HepG2 (cell line): ENCODE data around the gene OPALIN. TPM values are rescaled to one million over a fixed set of nuclear protein-coding genes. Genes with fewer than 3 reads are reported as not detected.

Source experiments
- ATAC-seq: fragments of 200-7000 bp; cut with Tn5 transposase; 3 replicates; pipeline ENCODE4 v1.9.1; 2020; ENCODE audit warnings: mild to moderate bottlenecking, moderate library complexity
- BruUV-seq: library from RNA; stranded (reverse); fragments of 400-500 nt; replicated peaks from 2 replicates; lab custom pipeline; 2021; lab: Mats Ljungman, UMichigan
- CTCF ChIA-PET: fragments of 300-600 bp; formaldehyde crosslinking; extraction: SDS; loops from one replicate; lab custom pipeline; 2021; ENCODE audit warnings: low total read pairs, inconsistent platforms, low intra/inter-chr PET ratio; lab: Yijun Ruan, JAX
- POLR2A ChIA-PET: fragments of 350-600 bp; sonication (Branson Sonifier 250); formaldehyde crosslinking; loops from one replicate; lab custom pipeline; 2020; ENCODE audit warnings: antibody characterized with exemption, inconsistent platforms; lab: Yijun Ruan, JAX
- DNase-seq: peaks from one replicate; pipeline ENCODE4 v3.0.0-alpha.2; 2015; ENCODE audit warnings: low spot score
- FAIRE-seq: peaks from 3 replicates; lab custom pipeline; 2011; peaks lifted over from hg19 to GRCh38; lab: Jason Lieb, UNC
- H2AFZ ChIP-seq: one replicate; pipeline ENCODE4 v1.6.1; 2011; ENCODE audit warnings: low read length, inconsistent platforms
- H3K27ac ChIP-seq: fragments of 300-600 bp; 3 replicates; pipeline ENCODE4 v1.8.0; 2011; ENCODE audit warnings: mixed run types, mild to moderate bottlenecking, mixed read lengths, low read length, inconsistent platforms; ENCODE audit not compliant: insufficient read depth; ENCODE audit errors: extremely low read length
- H3K27me3 ChIP-seq, 2 experiments: fragments of 200-600 bp in 1 of 2; 2 replicates in 1 of 2; 3 replicates in 1 of 2; pipeline versions ENCODE4 v1.6.0 to v1.8.0; 2011; ENCODE audit warnings: low read length in 2 of 2, mild to moderate bottlenecking in 2 of 2, moderate library complexity in 2 of 2, inconsistent platforms in 1 of 2; ENCODE audit not compliant: insufficient read depth in 2 of 2, control insufficient read depth in 1 of 2
- H3K36me3 ChIP-seq, 2 experiments: fragments of 200-600 bp in 1 of 2; replicated peaks in 1 of 2; 2 replicates in 1 of 2; 3 replicates in 1 of 2; pipeline versions ENCODE4 v1.5.1 to v1.8.0; 2011; ENCODE audit warnings: low read length in 2 of 2, inconsistent platforms in 1 of 2; ENCODE audit not compliant: insufficient read depth in 2 of 2, control insufficient read depth in 1 of 2
- H3K4me1 ChIP-seq: 2 replicates; pipeline ENCODE4 v1.5.1; 2012; ENCODE audit warnings: low read length, inconsistent platforms; ENCODE audit not compliant: insufficient read depth
- H3K4me2 ChIP-seq: 2 replicates; pipeline ENCODE4 v1.6.0; 2011; ENCODE audit warnings: low read depth, low read length, inconsistent platforms
- H3K4me3 ChIP-seq, 3 experiments: fragments of 200-600 bp in 1 of 3; sonication (generic), shearing (Covaris generic) in 1 of 3; replicated peaks in 1 of 3; 2 replicates each; pipeline ENCODE4 v1.5.1; 2011 to 2016; ENCODE audit warnings: low read length in 3 of 3, inconsistent platforms in 2 of 3, low read depth in 2 of 3, mild to moderate bottlenecking in 2 of 3, control low read depth in 1 of 3, mixed read lengths in 1 of 3; ENCODE audit not compliant: insufficient read depth in 1 of 3
- H3K79me2 ChIP-seq: one replicate; pipeline ENCODE4 v1.6.1; 2011; ENCODE audit warnings: low read length, inconsistent platforms; ENCODE audit not compliant: insufficient read depth
- H3K9ac ChIP-seq: 2 replicates; pipeline ENCODE4 v1.6.0; 2011; ENCODE audit warnings: mild to moderate bottlenecking, low read depth, low read length, inconsistent platforms; ENCODE audit not compliant: insufficient read depth
- H3K9me3 ChIP-seq: 2 replicates; pipeline ENCODE4 v1.5.1; 2012; ENCODE audit warnings: mild to moderate bottlenecking, low read length
- H4K20me1 ChIP-seq: 2 replicates; pipeline ENCODE4 v1.6.0; 2011; ENCODE audit warnings: inconsistent platforms, mild to moderate bottlenecking, low read length, moderate library complexity; ENCODE audit not compliant: insufficient read depth
- FOXP4 ChIP-seq: sonication (generic); formaldehyde crosslinking; IDR thresholded peaks from 2 replicates; pipeline ENCODE4 v1.4.0; 2020; ENCODE audit warnings: missing genetic modification reagents
- HOXA7 ChIP-seq: sonication (generic); formaldehyde crosslinking; IDR thresholded peaks from 2 replicates; pipeline ENCODE4 v1.8.1; 2022; ENCODE audit warnings: mild to moderate bottlenecking, missing genetic modification reagents, moderate library complexity
- JUND ChIP-seq: sonication (generic); formaldehyde crosslinking; IDR thresholded peaks from 2 replicates; pipeline ENCODE4 v1.8.0; 2022; ENCODE audit warnings: mild to moderate bottlenecking, missing genetic modification reagents
- MTA1 ChIP-seq: sonication (generic); formaldehyde crosslinking; IDR thresholded peaks from 2 replicates; pipeline ENCODE4 v1.4.0; 2020; ENCODE audit warnings: missing genetic modification reagents, mild to moderate bottlenecking, borderline replicate concordance
- NR0B2 ChIP-seq: sonication (generic); formaldehyde crosslinking; IDR thresholded peaks from 2 replicates; pipeline ENCODE4 v1.4.0; 2020; ENCODE audit warnings: mild to moderate bottlenecking, missing genetic modification reagents
- ZNF101 ChIP-seq: sonication (generic); formaldehyde crosslinking; IDR thresholded peaks from 2 replicates; pipeline ENCODE4 v1.4.0; 2020; ENCODE audit warnings: mild to moderate bottlenecking, low read depth, missing genetic modification reagents, borderline replicate concordance
- ZNF317 ChIP-seq: sonication (generic); formaldehyde crosslinking; IDR thresholded peaks from 2 replicates; pipeline ENCODE4 v1.5.0; 2020; ENCODE audit warnings: mild to moderate bottlenecking, missing genetic modification reagents
- ZNF335 ChIP-seq: sonication (generic); formaldehyde crosslinking; IDR thresholded peaks from 2 replicates; pipeline ENCODE4 v1.4.0; 2020; ENCODE audit warnings: missing genetic modification reagents
- ZNF556 ChIP-seq: sonication (generic); formaldehyde crosslinking; IDR thresholded peaks from 2 replicates; pipeline ENCODE4 v1.4.0; 2020; ENCODE audit warnings: mild to moderate bottlenecking, missing genetic modification reagents, borderline replicate concordance
- ZNF580 ChIP-seq: IDR thresholded peaks from 2 replicates; pipeline ENCODE4 v1.6.1; 2016; ENCODE audit warnings: low read depth, borderline replicate concordance
- ZSCAN21 ChIP-seq: sonication (generic); formaldehyde crosslinking; IDR thresholded peaks from 2 replicates; pipeline ENCODE4 v1.8.0; 2022; ENCODE audit warnings: mild to moderate bottlenecking, missing genetic modification reagents, moderate library complexity, borderline replicate concordance
- WGBS: methylation state at CpG from one replicate; pipeline ENCODE4 v1.1.6; 2017; ENCODE audit warnings: low lambda C conversion rate; 5-methylcytosine and 5-hydroxymethylcytosine counted together
- in situ Hi-C: cut with HindIII; loops from 2 replicates; pipeline ENCODE4 v1.10.0; 2017; ENCODE audit warnings: low pct_unique_long_range_greater_than_20kb; ENCODE audit not compliant: extremely low pct_ligation_motif_present
- intact Hi-C: fragments of 100-400 bp; cut with micrococcal nuclease; formaldehyde crosslinking; loops from one replicate; pipeline ENCODE4 v1.10.0; 2022; ENCODE audit not compliant: unreplicated experiment
- polyA plus RNA-seq, 8 experiments: library from polyadenylated mRNA; depleted of rRNA in 3 of 8; stranded (reverse) in 7 of 8; unstranded in 1 of 8; fragments of >200 nt; fragmentation: Illumina TruSeq in 4 of 8; extraction: Trizol in 4 of 8; gene quantifications; 2 replicates each; pipeline versions ENCODE4 v1.2.1 to v1.2.3, GENCODE V29; 2011 to 2016; ENCODE audit warnings: low read depth in 4 of 8, missing spikeins in 1 of 8, mixed read lengths in 1 of 8; ENCODE audit not compliant: insufficient read depth in 1 of 8
- total RNA-seq, 5 experiments: library from RNA; depleted of rRNA; stranded (reverse); fragments of >200 nt; fragmentation: Illumina TruSeq; extraction: Trizol; gene quantifications; 2 replicates each; pipeline ENCODE4 v1.2.3, GENCODE V29; 2016; ENCODE audit warnings: low read depth in 1 of 5
- TF ChIP-seq, protein P1 (sequence below): sonication (generic); formaldehyde crosslinking; IDR thresholded peaks from 2 replicates; pipeline ENCODE4 v1.5.0; 2020; ENCODE audit warnings: mild to moderate bottlenecking, missing genetic modification reagents
- TF ChIP-seq, protein P2 (sequence below): sonication (generic); formaldehyde crosslinking; IDR thresholded peaks from 2 replicates; pipeline ENCODE4 v1.4.0; 2020; ENCODE audit warnings: missing genetic modification reagents
- TF ChIP-seq, protein P3 (sequence below): sonication (generic); formaldehyde crosslinking; IDR thresholded peaks from 2 replicates; pipeline ENCODE4 v1.4.0; 2020; ENCODE audit warnings: missing genetic modification reagents

The OPALIN gene
- total and polyA plus RNA-seq, 2 of the 13 experiments (the other 11 are each of a cell fraction or from before 2014, with no cell fraction given) = not detected

GRCh38 chr10:96339383-96339782 lies 19.4 kb downstream of the OPALIN start (continued):
- TF ChIP-seq, protein P1, sequence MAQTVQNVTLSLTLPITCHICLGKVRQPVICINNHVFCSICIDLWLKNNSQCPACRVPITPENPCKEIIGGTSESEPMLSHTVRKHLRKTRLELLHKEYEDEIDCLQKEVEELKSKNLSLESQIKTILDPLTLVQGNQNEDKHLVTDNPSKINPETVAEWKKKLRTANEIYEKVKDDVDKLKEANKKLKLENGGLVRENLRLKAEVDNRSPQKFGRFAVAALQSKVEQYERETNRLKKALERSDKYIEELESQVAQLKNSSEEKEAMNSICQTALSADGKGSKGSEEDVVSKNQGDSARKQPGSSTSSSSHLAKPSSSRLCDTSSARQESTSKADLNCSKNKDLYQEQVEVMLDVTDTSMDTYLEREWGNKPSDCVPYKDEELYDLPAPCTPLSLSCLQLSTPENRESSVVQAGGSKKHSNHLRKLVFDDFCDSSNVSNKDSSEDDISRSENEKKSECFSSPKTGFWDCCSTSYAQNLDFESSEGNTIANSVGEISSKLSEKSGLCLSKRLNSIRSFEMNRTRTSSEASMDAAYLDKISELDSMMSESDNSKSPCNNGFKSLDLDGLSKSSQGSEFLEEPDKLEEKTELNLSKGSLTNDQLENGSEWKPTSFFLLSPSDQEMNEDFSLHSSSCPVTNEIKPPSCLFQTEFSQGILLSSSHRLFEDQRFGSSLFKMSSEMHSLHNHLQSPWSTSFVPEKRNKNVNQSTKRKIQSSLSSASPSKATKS = no peak
- TF ChIP-seq NR0B2 (CRISPR knock-in tag) (no peak), ZNF101 (CRISPR knock-in tag) (no peak)

DNA sequence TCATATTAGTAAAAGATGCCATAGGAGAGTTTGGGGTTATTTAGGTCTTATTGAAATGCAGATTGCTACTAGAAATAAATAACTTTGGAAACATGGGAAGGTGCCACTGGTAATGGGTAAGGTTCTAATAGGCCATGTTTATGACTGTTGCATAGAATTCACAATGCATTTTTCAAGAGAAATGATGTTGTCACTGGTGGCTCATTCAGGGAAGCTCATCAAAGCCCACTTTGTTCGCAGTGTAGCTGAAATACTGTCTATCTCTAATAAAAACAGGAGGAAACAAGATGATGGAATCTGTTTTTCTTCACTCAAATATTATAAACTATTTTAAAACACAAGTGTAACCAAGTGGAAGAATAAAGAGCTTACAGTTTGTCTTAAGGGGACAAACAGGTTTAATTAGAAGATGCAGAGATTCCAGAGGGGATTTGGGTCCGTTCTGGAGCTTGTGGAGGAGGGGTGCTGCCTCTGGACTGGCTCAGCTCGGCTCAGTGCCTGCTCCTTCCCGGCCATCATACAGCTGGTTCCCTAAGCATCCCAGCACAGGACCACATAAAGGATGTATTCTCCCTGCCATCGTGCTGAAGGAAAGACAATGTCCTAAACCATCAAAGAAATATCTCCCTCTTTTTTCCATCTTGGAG lies 20.4 kb downstream of the OPALIN start:
- no peak overlapping the region for H3K4me2 ChIP-seq
- intact Hi-C loops (no loop called here), in situ Hi-C loops (loop anchor here (5.0 kb wide), 1 partner anchor 321 kb away; no protein-coding TSS in a partner anchor)
- no peak overlapping the region for H3K4me3 ChIP-seq
- no peaks in the 10 kb centered on the region for H3K9me3 ChIP-seq
- WGBS = 0% methylated on average over 5 of the region's 5 CpGs
- no peak overlapping the region for H2AFZ ChIP-seq
- ATAC-seq (no peak), DNase-seq (no peak), FAIRE-seq (no peak)
- H3K27ac ChIP-seq = no peak overlapping the region
- POLR2A ChIA-PET = no interaction called here
- peaks cover 7% of the 10 kb centered on the region for H3K4me1 ChIP-seq
- no peaks in the 10 kb centered on the region for H4K20me1 ChIP-seq
- no peaks in the 10 kb centered on the region for H3K36me3 ChIP-seq
- H3K9ac ChIP-seq = no peak overlapping the region
- H3K79me2 ChIP-seq = no peaks in the 10 kb centered on the region
- BruUV-seq = no TSS peak
- CTCF ChIA-PET = no interaction called here
- 0 out of 5 replicates have a peak, but pooled peaks cover 0 to 7% of the 10 kb centered on the region in 2 experiments for H3K27me3 ChIP-seq
- no peak for TF ChIP-seq ZSCAN21 (CRISPR knock-in tag)
- no peak for TF ChIP-seq FOXP4 (CRISPR knock-in tag)
- no peak for TF ChIP-seq MTA1
- TF ChIP-seq, protein P2, sequence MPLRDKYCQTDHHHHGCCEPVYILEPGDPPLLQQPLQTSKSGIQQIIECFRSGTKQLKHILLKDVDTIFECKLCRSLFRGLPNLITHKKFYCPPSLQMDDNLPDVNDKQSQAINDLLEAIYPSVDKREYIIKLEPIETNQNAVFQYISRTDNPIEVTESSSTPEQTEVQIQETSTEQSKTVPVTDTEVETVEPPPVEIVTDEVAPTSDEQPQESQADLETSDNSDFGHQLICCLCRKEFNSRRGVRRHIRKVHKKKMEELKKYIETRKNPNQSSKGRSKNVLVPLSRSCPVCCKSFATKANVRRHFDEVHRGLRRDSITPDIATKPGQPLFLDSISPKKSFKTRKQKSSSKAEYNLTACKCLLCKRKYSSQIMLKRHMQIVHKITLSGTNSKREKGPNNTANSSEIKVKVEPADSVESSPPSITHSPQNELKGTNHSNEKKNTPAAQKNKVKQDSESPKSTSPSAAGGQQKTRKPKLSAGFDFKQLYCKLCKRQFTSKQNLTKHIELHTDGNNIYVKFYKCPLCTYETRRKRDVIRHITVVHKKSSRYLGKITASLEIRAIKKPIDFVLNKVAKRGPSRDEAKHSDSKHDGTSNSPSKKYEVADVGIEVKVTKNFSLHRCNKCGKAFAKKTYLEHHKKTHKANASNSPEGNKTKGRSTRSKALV (CRISPR knock-in tag) = no peak
- TF ChIP-seq, protein P3, sequence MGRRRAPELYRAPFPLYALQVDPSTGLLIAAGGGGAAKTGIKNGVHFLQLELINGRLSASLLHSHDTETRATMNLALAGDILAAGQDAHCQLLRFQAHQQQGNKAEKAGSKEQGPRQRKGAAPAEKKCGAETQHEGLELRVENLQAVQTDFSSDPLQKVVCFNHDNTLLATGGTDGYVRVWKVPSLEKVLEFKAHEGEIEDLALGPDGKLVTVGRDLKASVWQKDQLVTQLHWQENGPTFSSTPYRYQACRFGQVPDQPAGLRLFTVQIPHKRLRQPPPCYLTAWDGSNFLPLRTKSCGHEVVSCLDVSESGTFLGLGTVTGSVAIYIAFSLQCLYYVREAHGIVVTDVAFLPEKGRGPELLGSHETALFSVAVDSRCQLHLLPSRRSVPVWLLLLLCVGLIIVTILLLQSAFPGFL (CRISPR knock-in tag) = no peak
- no peak for TF ChIP-seq ZNF556
- TF ChIP-seq JUND (CRISPR knock-in tag) = no peak
- no peak for TF ChIP-seq ZNF317 (CRISPR knock-in tag)
- TF ChIP-seq ZNF580 = no peak
- TF ChIP-seq ZNF335 (CRISPR knock-in tag) = no peak
- TF ChIP-seq HOXA7 (CRISPR knock-in tag) = no peak
